Measurements from ENCODE around the gene PTPN14.

Gene PTPN14

DNA sequence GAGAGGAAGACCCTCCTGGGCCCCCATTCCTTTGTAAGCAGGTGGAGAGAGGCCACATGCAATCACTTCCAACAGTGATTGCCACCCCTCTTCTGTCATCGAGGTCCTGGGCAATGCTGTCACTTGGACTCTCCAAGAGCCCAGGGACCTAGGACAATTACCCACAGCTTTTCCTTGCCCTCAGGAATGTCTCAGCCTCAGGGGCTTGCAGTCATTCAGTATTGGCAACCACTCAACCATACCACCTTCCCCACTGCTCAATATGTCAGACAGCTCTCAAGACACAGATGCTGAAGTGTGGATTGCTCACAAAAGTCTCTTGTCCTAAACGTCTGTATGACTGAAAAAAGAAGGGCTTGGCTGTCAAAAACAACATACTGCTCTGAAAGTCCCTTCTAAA is 87.8 kb downstream of the PTPN14 start:
- POLR2A ChIA-PET: no interaction called here
- TF ChIP-seq LEF1 (IDR thresholded peaks at IDR 0.05; ENCODE audit: borderline replicate concordance): no peak
- no peak for TF ChIP-seq SUZ12 (IDR thresholded peaks at IDR 0.05)
- TF ChIP-seq CTBP1 (IDR thresholded peaks at IDR 0.05; ENCODE audit: borderline replicate concordance): no peak
- TF ChIP-seq ZNF384 (IDR thresholded peaks at IDR 0.05): no peak
- TF ChIP-seq L3MBTL2 (conservative IDR thresholded peaks at IDR 0.05): no peak
- no peak for TF ChIP-seq SP1 (IDR thresholded peaks at IDR 0.05)
- TF ChIP-seq FOXK2 (IDR thresholded peaks at IDR 0.05): no peak
- CTCF ChIA-PET: no interaction called here
- no peak for DNase-seq (ENCODE audit: extremely low spot score)

- ChIA-PET POLR2A (no interaction called here), CTCF (no interaction called here)
- no peak for DNase-seq (ENCODE audit: extremely low spot score)
- TF ChIP-seq ZNF384 (IDR thresholded peaks at IDR 0.05) (no peak), TARDBP (IDR thresholded peaks at IDR 0.05) (no peak), SUZ12 (IDR thresholded peaks at IDR 0.05) (no peak), SP1 (IDR thresholded peaks at IDR 0.05) (no peak), NFRKB (IDR thresholded peaks at IDR 0.05) (no peak), BHLHE40 (IDR thresholded peaks at IDR 0.05; ENCODE audit: borderline replicate concordance) (no peak), ARNT (IDR thresholded peaks at IDR 0.05) (no peak), LEF1 (IDR thresholded peaks at IDR 0.05; ENCODE audit: borderline replicate concordance) (no peak), HDGF (IDR thresholded peaks at IDR 0.05; ENCODE audit: borderline replicate concordance) (no peak), PKNOX1 (IDR thresholded peaks at IDR 0.05) (no peak), ELF4 (IDR thresholded peaks at IDR 0.05) (no peak), L3MBTL2 (conservative IDR thresholded peaks at IDR 0.05) (no peak)
Observed at GRCh38 chr1:214462882-214463281, 88.5 kb downstream of the PTPN14 start.

DNA sequence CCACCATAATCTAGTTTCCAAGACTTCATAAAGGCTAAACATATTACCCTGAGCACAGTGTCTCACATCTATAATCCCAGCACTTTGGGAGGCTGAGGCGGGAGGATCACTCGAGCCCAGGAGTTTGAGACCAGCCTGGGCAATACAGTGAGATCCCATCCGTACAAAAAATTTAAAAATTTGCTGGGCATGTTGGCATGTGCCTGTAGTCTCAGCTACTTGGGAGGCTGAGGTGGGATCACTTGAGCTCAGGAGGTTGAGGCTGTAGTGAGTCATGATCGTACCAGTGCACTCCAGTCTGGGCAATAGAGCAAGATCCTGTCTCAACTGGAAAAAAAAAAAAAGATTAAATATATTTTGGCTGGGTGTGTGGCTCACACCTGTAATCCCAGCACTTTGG is 90.1 kb downstream of the PTPN14 start:
- ChIA-PET POLR2A (no interaction called here), CTCF (no interaction called here)
- DNase-seq (ENCODE audit: extremely low spot score): no peak
- no peak for TF ChIP-seq CTBP1 (IDR thresholded peaks at IDR 0.05; ENCODE audit: borderline replicate concordance)
- TF ChIP-seq ELF4 (IDR thresholded peaks at IDR 0.05): no peak
- TF ChIP-seq SP1 (IDR thresholded peaks at IDR 0.05): no peak
- no peak for TF ChIP-seq FOXK2 (IDR thresholded peaks at IDR 0.05)
- no peak for TF ChIP-seq L3MBTL2 (conservative IDR thresholded peaks at IDR 0.05)
- no peak for TF ChIP-seq SUZ12 (IDR thresholded peaks at IDR 0.05)

- no peak for TF ChIP-seq LEF1 (IDR thresholded peaks at IDR 0.05; ENCODE audit: borderline replicate concordance)
- TF ChIP-seq SUZ12 (IDR thresholded peaks at IDR 0.05): no peak
- no peak for TF ChIP-seq HDGF (IDR thresholded peaks at IDR 0.05; ENCODE audit: borderline replicate concordance)
- no peak for TF ChIP-seq NFRKB (IDR thresholded peaks at IDR 0.05)
- TF ChIP-seq FOXA1 (IDR thresholded peaks at IDR 0.05): no peak
- no peak for DNase-seq (ENCODE audit: extremely low spot score)
- ChIA-PET POLR2A (no interaction called here), CTCF (interaction anchor here (0.7 kb wide), 1 partner anchor 122 kb away, joined by 3 read pairs; no protein-coding TSS in a partner anchor)
Observed at GRCh38 chr1:214460304-214460916, 91.0 kb downstream of the PTPN14 start.

GRCh38 chr1:214459895-214460294 is 91.5 kb downstream of the PTPN14 start:
- no peak for DNase-seq (ENCODE audit: extremely low spot score)
- TF ChIP-seq ZNF384 (IDR thresholded peaks at IDR 0.05) (no peak), NFRKB (IDR thresholded peaks at IDR 0.05) (no peak), LEF1 (IDR thresholded peaks at IDR 0.05; ENCODE audit: borderline replicate concordance) (no peak), L3MBTL2 (conservative IDR thresholded peaks at IDR 0.05) (no peak), HDGF (IDR thresholded peaks at IDR 0.05; ENCODE audit: borderline replicate concordance) (no peak), BHLHE40 (IDR thresholded peaks at IDR 0.05; ENCODE audit: borderline replicate concordance) (no peak), SP1 (IDR thresholded peaks at IDR 0.05) (no peak), FOXM1 (IDR thresholded peaks at IDR 0.05; ENCODE audit: borderline replicate concordance) (no peak), ARNT (IDR thresholded peaks at IDR 0.05) (no peak), SUZ12 (IDR thresholded peaks at IDR 0.05) (no peak)
- POLR2A ChIA-PET: no interaction called here
- CTCF ChIA-PET: no interaction called here

DNA sequence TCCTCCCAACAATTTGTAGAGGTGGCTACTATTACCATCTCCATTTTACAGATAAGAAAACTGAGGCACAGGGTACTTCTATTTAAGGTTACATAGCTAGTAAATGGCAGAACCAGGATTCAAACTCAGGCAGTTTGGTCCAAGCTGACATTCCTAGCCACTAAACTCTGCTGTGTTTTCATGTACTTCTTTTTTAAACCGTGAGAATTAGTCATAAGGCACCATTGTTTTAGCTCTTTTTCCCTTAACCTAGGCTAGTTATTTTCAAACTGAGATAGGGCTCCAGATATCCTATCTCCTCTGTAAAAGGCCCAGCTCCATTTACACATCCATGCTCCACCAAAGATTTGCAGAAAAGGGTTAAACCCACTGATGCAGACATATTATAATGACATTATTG is 92.9 kb downstream of the PTPN14 start:
- CTCF ChIA-PET: no interaction called here
- no peak for TF ChIP-seq FOXK2 (IDR thresholded peaks at IDR 0.05)
- TF ChIP-seq FOXM1 (IDR thresholded peaks at IDR 0.05; ENCODE audit: borderline replicate concordance): no peak
- TF ChIP-seq SUZ12 (IDR thresholded peaks at IDR 0.05): no peak
- no peak for TF ChIP-seq PKNOX1 (IDR thresholded peaks at IDR 0.05)
- no peak for TF ChIP-seq ARNT (IDR thresholded peaks at IDR 0.05)
- no peak for TF ChIP-seq CTBP1 (IDR thresholded peaks at IDR 0.05; ENCODE audit: borderline replicate concordance)
- TF ChIP-seq LEF1 (IDR thresholded peaks at IDR 0.05; ENCODE audit: borderline replicate concordance): no peak
- no peak for TF ChIP-seq TARDBP (IDR thresholded peaks at IDR 0.05)
- TF ChIP-seq NFRKB (IDR thresholded peaks at IDR 0.05): no peak
- POLR2A ChIA-PET: no interaction called here
- no peak for DNase-seq (ENCODE audit: extremely low spot score)

DNA sequence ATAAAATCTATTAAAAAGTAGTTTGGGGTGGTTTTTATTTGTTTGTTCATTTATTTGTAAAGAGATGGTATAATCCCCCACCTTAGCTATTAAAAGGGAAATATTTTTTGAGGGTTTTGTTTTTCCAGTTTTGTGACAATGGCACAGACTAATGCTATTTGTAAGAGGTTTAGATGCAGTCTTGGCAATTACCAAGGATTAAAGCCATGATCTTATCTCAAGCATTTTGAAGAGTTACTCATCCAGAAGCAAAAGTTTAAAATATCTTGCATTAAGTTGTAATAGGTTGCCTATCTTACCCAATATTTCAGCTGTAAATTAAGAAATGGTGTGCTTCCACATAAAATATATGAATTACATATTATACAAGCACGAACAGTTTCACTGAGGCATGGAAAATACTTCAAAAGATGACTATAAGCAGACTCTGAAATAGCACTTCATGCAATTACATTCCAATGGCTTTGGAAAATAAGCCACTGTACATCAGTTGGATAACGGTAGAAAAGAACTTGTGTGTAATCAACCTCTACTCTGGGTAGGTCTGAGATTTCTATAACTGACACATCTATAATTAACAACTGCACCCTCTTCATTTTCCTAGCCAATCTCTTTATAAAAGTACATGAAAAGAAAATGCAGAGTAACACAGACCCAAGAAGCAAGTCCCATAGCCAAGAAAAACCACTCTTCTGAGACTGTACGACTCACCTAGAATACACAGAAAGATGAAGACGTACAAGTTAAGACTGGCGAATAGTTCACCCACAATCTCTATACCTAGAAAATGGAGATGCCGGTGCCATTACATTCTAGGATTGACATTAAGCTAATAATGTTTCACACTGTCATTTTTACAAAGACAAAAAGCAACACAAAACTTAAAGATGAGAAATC is 95.2 kb downstream of the PTPN14 start:
- ChIA-PET POLR2A (no interaction called here), CTCF (interaction anchor here (0.5 kb wide), 1 partner anchor 68 kb away, joined by 7 read pairs; no protein-coding TSS in a partner anchor)
- no peak for DNase-seq (ENCODE audit: extremely low spot score)
- no peak for TF ChIP-seq FOXA1 (IDR thresholded peaks at IDR 0.05)
- no peak for TF ChIP-seq ZNF384 (IDR thresholded peaks at IDR 0.05)
- TF ChIP-seq HDGF (IDR thresholded peaks at IDR 0.05; ENCODE audit: borderline replicate concordance): no peak
- TF ChIP-seq ELF4 (IDR thresholded peaks at IDR 0.05): no peak
- no peak for TF ChIP-seq CTBP1 (IDR thresholded peaks at IDR 0.05; ENCODE audit: borderline replicate concordance)
- no peak for TF ChIP-seq LEF1 (IDR thresholded peaks at IDR 0.05; ENCODE audit: borderline replicate concordance)
